ENCODE data around the gene TCAP.
"Not testable (repeated sequence)": the region's sequence is repeated elsewhere in the genome, so short reads cannot be mapped to it uniquely, and the experiment has no call there.

TCAP gene

GRCh38 chr17:39684369-39685192 lies 19.4 kb downstream of the TCAP start:
- no peak for DNase-seq

- DNase-seq: no peak
These were observed 22.0 kb downstream of the TCAP start for GRCh38 chr17:39687101-39687545.

GRCh38 chr17:39687546-39688474 lies 22.7 kb downstream of the TCAP start, which contains the start of gene PGAP3:
Gene PGAP3, minus strand, starts transcription at chr17:39688057. Its CDS starts 43 bp downstream, at chr17:39688014.
- peak; percentile 73 for DNase-seq

GRCh38 chr17:39688475-39688835 lies 23.3 kb downstream of the TCAP start:
- no peak for DNase-seq

GRCh38 chr17:39688945-39689344 lies 23.8 kb downstream of the TCAP start:
- DNase-seq: no peak

GRCh38 chr17:39694593-39694992 lies 29.4 kb downstream of the TCAP start:
- DNase-seq: no peak

- DNase-seq: no peak
These were observed 29.9 kb downstream of the TCAP start for GRCh38 chr17:39695089-39695474.

- no peak for DNase-seq
These were observed 31.6 kb downstream of the TCAP start for GRCh38 chr17:39696731-39697130.

GRCh38 chr17:39697961-39698360 lies 32.8 kb downstream of the TCAP start:
- no peak for DNase-seq

- not testable (repeated sequence) for DNase-seq
These were observed 34.1 kb downstream of the TCAP start for GRCh38 chr17:39699157-39699817.

- no peak for DNase-seq
These were observed 34.6 kb downstream of the TCAP start, which contains the start of gene ERBB2 for GRCh38 chr17:39699818-39700147. Gene ERBB2, plus strand, starts transcription at chr17:39700064. Its CDS starts 175 bp downstream, at chr17:39700239.

- DNase-seq: no peak
These were observed 35.2 kb downstream of the TCAP start for GRCh38 chr17:39700148-39700987.

- no peak for DNase-seq
These were observed 36.0 kb downstream of the TCAP start for GRCh38 chr17:39701012-39701783.

- no peak for DNase-seq
These were observed 36.8 kb downstream of the TCAP start for GRCh38 chr17:39701784-39702422.

GRCh38 chr17:39702901-39703893 lies 38.0 kb downstream of the TCAP start:
- no peak for DNase-seq

- no peak for DNase-seq
These were observed 38.8 kb downstream of the TCAP start for GRCh38 chr17:39703913-39704312.

GRCh38 chr17:39704821-39705551 lies 39.8 kb downstream of the TCAP start:
- no peak for DNase-seq

- peak; percentile 86 for DNase-seq
These were observed 40.7 kb downstream of the TCAP start for GRCh38 chr17:39705786-39706348.

GRCh38 chr17:39706383-39706782 lies 41.2 kb downstream of the TCAP start:
- DNase-seq: no peak

All from NCI-H510A (cell line).